Measurements from ENCODE around the gene NR1I2. TPM values are rescaled to one million over a fixed set of nuclear protein-coding genes. Genes with fewer than 3 reads are reported as not detected.

NR1I2 gene
- total RNA-seq, 1 experiment from 2014 or later: 0.07 TPM

DNA sequence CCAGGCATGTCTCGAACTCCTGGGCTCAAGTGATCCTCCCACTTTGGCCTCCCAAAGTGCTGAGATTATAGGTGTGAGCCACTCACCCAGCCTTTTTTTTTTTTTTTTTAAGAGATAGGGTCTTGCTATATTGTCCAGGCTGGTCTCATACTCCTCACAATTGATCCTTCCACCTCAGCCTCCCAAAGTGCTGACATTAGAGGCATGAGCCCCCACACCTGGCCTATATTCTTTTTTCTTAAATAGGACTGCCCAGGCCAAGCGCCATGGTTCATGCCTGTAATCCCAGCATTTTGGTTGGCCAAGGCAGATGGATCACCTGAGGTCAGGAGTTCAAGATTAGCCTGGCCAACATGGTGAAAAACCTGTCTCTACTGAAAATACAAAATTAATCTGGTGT lies 12.5 kb downstream of the NR1I2 start (continued):
- no peak for TF ChIP-seq CEBPB (IDR thresholded peaks at IDR 0.05; ENCODE audit: low read depth)
- TF ChIP-seq, protein P1, sequence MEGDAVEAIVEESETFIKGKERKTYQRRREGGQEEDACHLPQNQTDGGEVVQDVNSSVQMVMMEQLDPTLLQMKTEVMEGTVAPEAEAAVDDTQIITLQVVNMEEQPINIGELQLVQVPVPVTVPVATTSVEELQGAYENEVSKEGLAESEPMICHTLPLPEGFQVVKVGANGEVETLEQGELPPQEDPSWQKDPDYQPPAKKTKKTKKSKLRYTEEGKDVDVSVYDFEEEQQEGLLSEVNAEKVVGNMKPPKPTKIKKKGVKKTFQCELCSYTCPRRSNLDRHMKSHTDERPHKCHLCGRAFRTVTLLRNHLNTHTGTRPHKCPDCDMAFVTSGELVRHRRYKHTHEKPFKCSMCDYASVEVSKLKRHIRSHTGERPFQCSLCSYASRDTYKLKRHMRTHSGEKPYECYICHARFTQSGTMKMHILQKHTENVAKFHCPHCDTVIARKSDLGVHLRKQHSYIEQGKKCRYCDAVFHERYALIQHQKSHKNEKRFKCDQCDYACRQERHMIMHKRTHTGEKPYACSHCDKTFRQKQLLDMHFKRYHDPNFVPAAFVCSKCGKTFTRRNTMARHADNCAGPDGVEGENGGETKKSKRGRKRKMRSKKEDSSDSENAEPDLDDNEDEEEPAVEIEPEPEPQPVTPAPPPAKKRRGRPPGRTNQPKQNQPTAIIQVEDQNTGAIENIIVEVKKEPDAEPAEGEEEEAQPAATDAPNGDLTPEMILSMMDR (IDR thresholded peaks at IDR 0.05 in 2 of 3, conservative IDR thresholded peaks at IDR 0.05 in 1 of 3; ENCODE audit: borderline replicate concordance in 1 of 3, insufficient read depth in 1 of 3, low read depth in 2 of 3, low read length in 2 of 3): no peak
- TF ChIP-seq ZFX (IDR thresholded peaks at IDR 0.05): no peak

DNA sequence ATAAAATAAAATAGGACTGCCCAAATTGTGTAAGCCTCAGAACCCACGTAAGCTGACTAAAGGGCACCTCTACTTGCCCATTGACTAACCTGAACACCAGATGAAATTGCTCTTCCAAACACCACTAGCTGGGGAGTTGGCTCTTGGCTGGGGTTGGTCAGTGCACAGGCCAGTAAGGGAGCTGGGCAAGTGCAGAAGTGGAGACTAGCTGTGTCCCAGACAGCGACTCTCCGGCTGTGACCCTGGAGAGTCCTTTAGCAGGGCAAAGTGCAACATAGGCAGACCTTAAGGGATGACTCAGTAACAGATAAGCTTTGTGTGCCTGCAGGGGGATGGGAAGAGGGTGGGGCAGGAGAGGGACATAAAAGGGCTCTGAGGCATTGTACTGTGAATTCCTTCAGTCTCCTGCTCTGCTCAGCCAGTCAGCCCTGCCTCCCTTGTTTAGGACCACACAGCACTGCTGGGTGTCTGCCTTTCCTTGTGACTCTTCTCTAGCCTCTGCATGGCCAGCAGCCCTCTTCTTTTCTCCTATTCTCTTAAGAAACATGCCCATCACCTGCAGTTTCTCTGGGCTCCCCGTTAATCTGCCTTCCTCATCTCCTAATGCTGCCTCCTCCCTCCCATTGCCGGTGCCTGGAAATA lies 13.2 kb downstream of the NR1I2 start:
- TF ChIP-seq, protein P2, sequence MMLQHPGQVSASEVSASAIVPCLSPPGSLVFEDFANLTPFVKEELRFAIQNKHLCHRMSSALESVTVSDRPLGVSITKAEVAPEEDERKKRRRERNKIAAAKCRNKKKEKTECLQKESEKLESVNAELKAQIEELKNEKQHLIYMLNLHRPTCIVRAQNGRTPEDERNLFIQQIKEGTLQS (IDR thresholded peaks at IDR 0.05): no peak
- TF ChIP-seq CEBPB (IDR thresholded peaks at IDR 0.05; ENCODE audit: low read depth) (no peak), ELF1 (IDR thresholded peaks at IDR 0.05; ENCODE audit: borderline replicate concordance, low read depth) (no peak), JUND (IDR thresholded peaks at IDR 0.05) (0 out of 2 replicates have a peak, but pooled peaks have one; percentile 37), FOSL1 (IDR thresholded peaks at IDR 0.05; ENCODE audit: low read depth) (peak; percentile 47), SP1 (IDR thresholded peaks at IDR 0.05; ENCODE audit: low read depth) (peak; percentile 31), TCF7L2 (IDR thresholded peaks at IDR 0.05; ENCODE audit: borderline replicate concordance, extremely low read depth, insufficient read depth, insufficient read length) (peak; percentile 79), POLR2AphosphoS5 (IDR thresholded peaks at IDR 0.05; ENCODE audit: low read depth, low read length) (no peak)
- ATAC-seq (peak; percentile 90), DNase-seq (ENCODE audit: low read depth, low spot score) (peak; percentile 22)
- ChIA-PET POLR2A (interaction anchor here (0.6 kb wide), 1 partner anchor 74 kb away, joined by 3 read pairs; no protein-coding TSS in a partner anchor), RAD21 (ENCODE audit: low non-redundant PET in 1 of 2, low total read pairs in 2 of 2, uncharacterized antibody in 2 of 2, unreplicated experiment in 2 of 2) (no interaction called here), CTCF (no interaction called here)
- Histone ChIP-seq H3K4me3 (replicated peaks in 1 of 2; ENCODE audit: low read depth in 1 of 2, low read length in 2 of 2) (peak overlapping the region in 1 of 2 experiments; percentile 36; a peak in 2 of 4 replicates), H3K4me2 (ENCODE audit: low read length) (peak overlapping the region; percentile 80), H3K79me2 (ENCODE audit: insufficient read depth, low read length) (no peaks in the 10 kb centered on the region), H3K27ac (ENCODE audit: low read depth, low read length) (no peak overlapping the region), H3K9me2 (ENCODE audit: insufficient read depth) (no peaks in the 10 kb centered on the region), H4K20me1 (ENCODE audit: insufficient read depth) (no peaks in the 10 kb centered on the region), H3K9me3 (ENCODE audit: control insufficient read depth in 1 of 2, insufficient read depth in 1 of 2, low read depth in 1 of 2, low read length in 2 of 2) (no peaks in the 10 kb centered on the region), H3K27me3 (ENCODE audit: insufficient read depth, low read length) (no peaks in the 10 kb centered on the region), H2AFZ (ENCODE audit: low read depth, low read length, poor library complexity, severe bottlenecking) (peak overlapping the region; percentile 60), H3K4me1 (ENCODE audit: control insufficient read depth in 1 of 2, insufficient read depth in 2 of 2, low read length in 2 of 2) (peaks cover 12 to 16% of the 10 kb centered on the region in 2 experiments; a peak in 3 of 4 replicates), H3K9ac (ENCODE audit: low read length) (no peak overlapping the region), H3K36me3 (ENCODE audit: control insufficient read depth in 1 of 2, insufficient read depth in 2 of 2, low read length in 2 of 2) (no peaks in the 10 kb centered on the region)
- intact Hi-C loops (cut with micrococcal nuclease): no loop called here
- no TSS peak for BruUV-seq (replicated peaks)

Data from HCT116 (cell line).